ENCODE measurements around the gene GRID2.

DNA sequence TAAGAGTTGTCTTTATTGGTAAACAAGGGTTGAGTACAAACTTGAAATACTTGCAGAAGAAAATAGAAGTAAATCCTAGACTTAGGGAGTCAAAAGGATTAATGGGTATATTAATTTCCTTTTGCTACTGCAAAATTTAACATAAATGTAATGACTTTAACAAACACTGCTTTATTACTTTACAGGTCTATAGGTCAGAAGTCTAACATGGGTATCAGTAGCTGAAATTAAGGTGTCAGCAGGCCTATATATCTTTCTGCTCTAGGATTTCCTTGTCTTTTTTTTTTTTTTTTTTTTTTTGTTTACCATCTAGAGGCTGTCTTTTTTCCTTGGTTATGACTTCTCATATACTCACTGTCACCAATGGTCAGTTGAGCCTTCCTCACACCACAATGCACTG lies 220.4 kb downstream of the GRID2 start:
- TF ChIP-seq POLR2AphosphoS5 (IDR thresholded peaks at IDR 0.05; ENCODE audit: low read depth, low read length), result no peak
- no peak for TF ChIP-seq TAF1 (IDR thresholded peaks at IDR 0.05; ENCODE audit: borderline replicate concordance, insufficient read depth, low read length)
- TF ChIP-seq, protein P1, sequence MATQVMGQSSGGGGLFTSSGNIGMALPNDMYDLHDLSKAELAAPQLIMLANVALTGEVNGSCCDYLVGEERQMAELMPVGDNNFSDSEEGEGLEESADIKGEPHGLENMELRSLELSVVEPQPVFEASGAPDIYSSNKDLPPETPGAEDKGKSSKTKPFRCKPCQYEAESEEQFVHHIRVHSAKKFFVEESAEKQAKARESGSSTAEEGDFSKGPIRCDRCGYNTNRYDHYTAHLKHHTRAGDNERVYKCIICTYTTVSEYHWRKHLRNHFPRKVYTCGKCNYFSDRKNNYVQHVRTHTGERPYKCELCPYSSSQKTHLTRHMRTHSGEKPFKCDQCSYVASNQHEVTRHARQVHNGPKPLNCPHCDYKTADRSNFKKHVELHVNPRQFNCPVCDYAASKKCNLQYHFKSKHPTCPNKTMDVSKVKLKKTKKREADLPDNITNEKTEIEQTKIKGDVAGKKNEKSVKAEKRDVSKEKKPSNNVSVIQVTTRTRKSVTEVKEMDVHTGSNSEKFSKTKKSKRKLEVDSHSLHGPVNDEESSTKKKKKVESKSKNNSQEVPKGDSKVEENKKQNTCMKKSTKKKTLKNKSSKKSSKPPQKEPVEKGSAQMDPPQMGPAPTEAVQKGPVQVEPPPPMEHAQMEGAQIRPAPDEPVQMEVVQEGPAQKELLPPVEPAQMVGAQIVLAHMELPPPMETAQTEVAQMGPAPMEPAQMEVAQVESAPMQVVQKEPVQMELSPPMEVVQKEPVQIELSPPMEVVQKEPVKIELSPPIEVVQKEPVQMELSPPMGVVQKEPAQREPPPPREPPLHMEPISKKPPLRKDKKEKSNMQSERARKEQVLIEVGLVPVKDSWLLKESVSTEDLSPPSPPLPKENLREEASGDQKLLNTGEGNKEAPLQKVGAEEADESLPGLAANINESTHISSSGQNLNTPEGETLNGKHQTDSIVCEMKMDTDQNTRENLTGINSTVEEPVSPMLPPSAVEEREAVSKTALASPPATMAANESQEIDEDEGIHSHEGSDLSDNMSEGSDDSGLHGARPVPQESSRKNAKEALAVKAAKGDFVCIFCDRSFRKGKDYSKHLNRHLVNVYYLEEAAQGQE (IDR thresholded peaks at IDR 0.05; ENCODE audit: insufficient read depth in 1 of 2, low read depth in 2 of 2, low read length in 2 of 2), result no peak
- no peak for TF ChIP-seq SIN3A (IDR thresholded peaks at IDR 0.05; ENCODE audit: borderline replicate concordance, insufficient read depth, low read length)
